Caco-2 (cell line): ENCODE data around the gene KLHDC3. TPM values are rescaled to one million over a fixed set of nuclear protein-coding genes. Genes with fewer than 3 reads are reported as not detected.

ENCODE experiments used
- BruUV-seq: library from RNA; stranded (reverse); fragments of 400-500 nt; replicated peaks from 2 replicates; lab custom pipeline; 2021; lab: Mats Ljungman, UMichigan
- CTCF ChIA-PET: fragments of 300-600 bp; sonication (Branson Sonifier 250); formaldehyde crosslinking; loops from one replicate; lab custom pipeline; 2022; ENCODE audit warnings: antibody characterized with exemption; lab: Charles Lee
- POLR2A ChIA-PET: fragments of 300-600 bp; sonication (Branson Sonifier 250); formaldehyde crosslinking; loops from one replicate; lab custom pipeline; 2022; ENCODE audit warnings: antibody characterized with exemption; lab: Charles Lee
- DNase-seq, 2 experiments: peaks; one replicate each; pipeline versions ENCODE4 v3.0.0 to v3.0.0-alpha.2; 2020 to 2022
- H3K27me3 ChIP-seq: replicated peaks from 2 replicates; pipeline ENCODE4 v1.6.0; 2011; ENCODE audit warnings: low read length; ENCODE audit not compliant: control insufficient read depth, insufficient read depth
- H3K36me3 ChIP-seq: 2 replicates; pipeline ENCODE4 v1.5.1; 2011; ENCODE audit warnings: low read length; ENCODE audit not compliant: control insufficient read depth, insufficient read depth
- H3K4me1 ChIP-seq: fragments of 250-450 bp; sonication (Bioruptor Pico); 2 replicates; pipeline ENCODE4 v1.5.1; 2020; ENCODE audit warnings: mild to moderate bottlenecking
- H3K4me3 ChIP-seq: 2 replicates; pipeline ENCODE4 v1.5.1; 2011; ENCODE audit warnings: low read depth, mild to moderate bottlenecking, control low read depth, low read length
- H3K9me3 ChIP-seq: fragments of 250-450 bp; sonication (Bioruptor Pico); 2 replicates; pipeline ENCODE4 v1.5.1; 2020; ENCODE audit warnings: mild to moderate bottlenecking, moderate library complexity
- H3K27ac Mint-ChIP-seq: one replicate; pipeline ENCODE4 v1.8.0; 2022; ENCODE audit warnings: mixed read lengths; ENCODE audit not compliant: unreplicated experiment
- H3K27me3 Mint-ChIP-seq: one replicate; pipeline ENCODE4 v1.8.0; 2022; ENCODE audit warnings: mixed read lengths; ENCODE audit not compliant: insufficient read depth, unreplicated experiment
- H3K36me3 Mint-ChIP-seq: one replicate; pipeline ENCODE4 v1.8.0; 2022; ENCODE audit warnings: mild to moderate bottlenecking, mixed read lengths; ENCODE audit not compliant: insufficient read depth, unreplicated experiment
- H3K4me1 Mint-ChIP-seq: one replicate; pipeline ENCODE4 v1.8.0; 2022; ENCODE audit warnings: low read depth, mixed read lengths; ENCODE audit not compliant: unreplicated experiment
- H3K4me3 Mint-ChIP-seq: one replicate; pipeline ENCODE4 v1.8.0; 2022; ENCODE audit warnings: mild to moderate bottlenecking, moderate library complexity, mixed read lengths; ENCODE audit not compliant: unreplicated experiment
- H3K9me3 Mint-ChIP-seq: one replicate; pipeline ENCODE4 v1.8.0; 2022; ENCODE audit warnings: mixed read lengths; ENCODE audit not compliant: unreplicated experiment
- CTCF ChIP-seq, 2 experiments: fragments of 200-600 bp in 1 of 2; IDR thresholded peaks; 1 replicate in 1 of 2; 2 replicates in 1 of 2; pipeline versions ENCODE4 v1.5.1 to v1.8.0; 2011 to 2022; ENCODE audit warnings: antibody characterized with exemption in 1 of 2, control low read depth in 1 of 2, inconsistent platforms in 1 of 2, low read depth in 1 of 2, low read length in 1 of 2, mild to moderate bottlenecking in 1 of 2, moderate library complexity in 1 of 2; ENCODE audit not compliant: insufficient read depth in 1 of 2, severe bottlenecking in 1 of 2, unreplicated experiment in 1 of 2
- intact Hi-C: fragments of 100-400 bp; cut with micrococcal nuclease; formaldehyde crosslinking; loops from one replicate; pipeline ENCODE4 v1.10.0; 2022; ENCODE audit not compliant: unreplicated experiment
- total RNA-seq: library from RNA; stranded (reverse); gene quantifications from 2 replicates; pipeline ENCODE4 v1.2.3, GENCODE V29; 2022

The KLHDC3 gene
- total RNA-seq, 1 experiment from 2014 or later, result 66.8 TPM

GRCh38 chr6:43016176-43016942 lies 2.3 kb downstream of the KLHDC3 start:
- Mint-ChIP-seq H3K27me3 (no peaks in the 10 kb centered on the region), H3K36me3 (peaks cover 36% of the 10 kb centered on the region), H3K9me3 (no peaks in the 10 kb centered on the region), H3K4me3 (peak overlapping the region; percentile 36), H3K4me1 (peaks cover 21% of the 10 kb centered on the region), H3K27ac (no peak overlapping the region)
- H3K4me1 ChIP-seq, result peaks cover 12% of the 10 kb centered on the region
- BruUV-seq, result no TSS peak
- H3K27me3 ChIP-seq, result no peaks in the 10 kb centered on the region
- no peak overlapping the region for H3K4me3 ChIP-seq
- ChIA-PET CTCF (interaction anchor here (0.5 kb wide), 1 partner anchor 29 kb away, joined by 3 read pairs; no protein-coding TSS in a partner anchor), POLR2A (interaction anchor here (0.5 kb wide), 1 partner anchor 70 kb away, joined by 4 read pairs; no protein-coding TSS in a partner anchor)
- H3K36me3 ChIP-seq, result no peaks in the 10 kb centered on the region; the same call in 1 of the 2 replicates
- intact Hi-C loops, result no loop called here
- no peaks in the 10 kb centered on the region for H3K9me3 ChIP-seq
- TF ChIP-seq CTCF (IDR thresholded peaks at IDR 0.05; ENCODE audit: insufficient read depth in 1 of 2, low read depth in 1 of 2, low read length in 1 of 2, severe bottlenecking in 1 of 2, unreplicated experiment in 1 of 2), result no peak
- DNase-seq, result no peak

GRCh38 chr6:43016943-43017334 lies 2.9 kb downstream of the KLHDC3 start:
- Histone ChIP-seq H3K9me3 (no peaks in the 10 kb centered on the region), H3K27me3 (no peaks in the 10 kb centered on the region), H3K4me3 (no peak overlapping the region), H3K4me1 (peaks cover 12% of the 10 kb centered on the region), H3K36me3 (no peaks in the 10 kb centered on the region; the same call in 1 of the 2 replicates)
- no peak overlapping the region for H3K27ac Mint-ChIP-seq
- H3K4me3 Mint-ChIP-seq, result no peak overlapping the region
- no peak for TF ChIP-seq CTCF (IDR thresholded peaks at IDR 0.05; ENCODE audit: insufficient read depth in 1 of 2, low read depth in 1 of 2, low read length in 1 of 2, severe bottlenecking in 1 of 2, unreplicated experiment in 1 of 2)
- peaks cover 41% of the 10 kb centered on the region for H3K36me3 Mint-ChIP-seq
- intact Hi-C loops, result no loop called here
- H3K9me3 Mint-ChIP-seq, result no peaks in the 10 kb centered on the region
- no peaks in the 10 kb centered on the region for H3K27me3 Mint-ChIP-seq
- ChIA-PET CTCF (interaction anchor here (0.5 kb wide), 1 partner anchor 28 kb away, joined by 3 read pairs; no protein-coding TSS in a partner anchor), POLR2A (no interaction called here)
- DNase-seq, result no peak
- H3K4me1 Mint-ChIP-seq, result peaks cover 21% of the 10 kb centered on the region
- no TSS peak for BruUV-seq

- H3K4me3 Mint-ChIP-seq, result no peak overlapping the region
- no TSS peak for BruUV-seq
- peaks cover 39% of the 10 kb centered on the region for H3K36me3 Mint-ChIP-seq
- no peak for DNase-seq
- ChIA-PET CTCF (no interaction called here), POLR2A (interaction anchor here (0.6 kb wide), 1 partner anchor 161 kb away, joined by 5 read pairs; no protein-coding TSS in a partner anchor)
- no peak overlapping the region for H3K27ac Mint-ChIP-seq
- Histone ChIP-seq H3K27me3 (no peaks in the 10 kb centered on the region), H3K4me3 (no peak overlapping the region), H3K36me3 (no peaks in the 10 kb centered on the region), H3K4me1 (peaks cover 10% of the 10 kb centered on the region), H3K9me3 (no peaks in the 10 kb centered on the region)
- TF ChIP-seq CTCF (IDR thresholded peaks at IDR 0.05; ENCODE audit: insufficient read depth in 1 of 2, low read depth in 1 of 2, low read length in 1 of 2, severe bottlenecking in 1 of 2, unreplicated experiment in 1 of 2), result no peak
- no peaks in the 10 kb centered on the region for H3K27me3 Mint-ChIP-seq
- H3K4me1 Mint-ChIP-seq, result peaks cover 8% of the 10 kb centered on the region
- H3K9me3 Mint-ChIP-seq, result no peaks in the 10 kb centered on the region
- intact Hi-C loops, result no loop called here
Measured at GRCh38 chr6:43019152-43019551, 5.1 kb downstream of the KLHDC3 start.
